NCI-H524 treated with DMSO at 0.1 percent for 48 hours (cell line): ENCODE measurements around the gene TMEM40.
"Not testable (repeated sequence)": the region's sequence is repeated elsewhere in the genome, so short reads cannot be mapped to it uniquely, and the experiment has no call there.

ENCODE experiments used
- DNase-seq: peaks from one replicate; lab custom pipeline; 2025; lab: John Stamatoyannopoulos, UW

TMEM40 gene

DNA sequence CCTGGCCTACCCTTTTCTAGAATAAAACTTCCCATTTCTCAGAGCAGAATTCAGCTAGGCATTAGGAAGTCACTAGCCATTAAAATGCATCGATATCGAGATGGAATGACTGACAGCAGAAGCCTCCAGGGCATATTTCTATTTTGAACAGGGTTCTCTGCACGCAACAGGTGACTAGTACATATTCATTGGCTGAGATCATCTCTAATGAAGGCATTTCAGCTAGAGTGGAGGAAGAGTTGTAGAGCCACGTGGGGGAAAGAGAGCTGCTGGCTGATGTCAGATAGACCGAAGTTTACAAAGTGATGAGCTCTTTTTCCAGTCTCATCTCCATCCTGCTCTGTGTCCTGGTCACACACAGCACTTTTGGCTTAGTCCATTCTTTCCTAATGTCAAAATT, 7.5 kb downstream of the TMEM40 start:
- DNase-seq = no peak

DNA sequence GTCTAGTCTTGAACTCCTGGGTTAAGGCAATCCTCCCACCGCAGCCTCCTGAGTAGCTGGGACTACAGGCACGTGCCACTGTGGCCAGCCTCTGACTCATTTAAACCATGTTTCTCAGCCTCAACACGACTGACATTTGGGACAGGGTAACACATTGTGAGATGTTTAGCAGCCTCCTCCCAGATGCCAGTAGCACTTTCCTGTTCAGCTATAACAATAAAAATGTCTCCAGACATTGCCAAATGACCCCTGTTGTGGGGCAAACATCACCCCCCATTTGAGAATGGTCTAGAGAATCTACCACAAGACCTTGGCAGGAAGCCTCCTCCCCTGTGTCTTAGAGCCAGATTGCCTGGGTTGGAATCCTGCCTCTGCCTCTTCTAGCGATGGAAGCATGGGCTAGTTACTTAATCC, 8.4 kb downstream of the TMEM40 start:
- DNase-seq = no peak

DNA sequence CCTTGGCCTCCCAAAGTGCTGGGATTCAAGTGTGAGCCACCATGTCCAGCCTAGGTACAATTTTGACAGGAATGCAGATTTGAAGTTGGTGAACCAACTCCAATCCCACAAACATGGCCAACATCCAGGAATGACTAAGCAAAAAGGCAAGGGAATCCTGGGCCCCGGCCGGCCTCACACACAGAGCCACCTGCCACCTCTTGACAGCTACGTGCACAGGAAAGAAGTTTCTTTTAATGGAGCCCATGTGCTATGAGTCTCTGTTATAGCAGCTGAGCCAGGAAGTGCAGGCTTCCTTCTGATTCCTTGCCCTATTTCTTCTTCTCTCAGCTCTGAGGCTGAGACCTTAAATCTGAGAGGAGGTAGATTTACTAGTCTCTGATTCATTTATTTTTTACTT, 8.8 kb downstream of the TMEM40 start:
- DNase-seq = no peak

DNA sequence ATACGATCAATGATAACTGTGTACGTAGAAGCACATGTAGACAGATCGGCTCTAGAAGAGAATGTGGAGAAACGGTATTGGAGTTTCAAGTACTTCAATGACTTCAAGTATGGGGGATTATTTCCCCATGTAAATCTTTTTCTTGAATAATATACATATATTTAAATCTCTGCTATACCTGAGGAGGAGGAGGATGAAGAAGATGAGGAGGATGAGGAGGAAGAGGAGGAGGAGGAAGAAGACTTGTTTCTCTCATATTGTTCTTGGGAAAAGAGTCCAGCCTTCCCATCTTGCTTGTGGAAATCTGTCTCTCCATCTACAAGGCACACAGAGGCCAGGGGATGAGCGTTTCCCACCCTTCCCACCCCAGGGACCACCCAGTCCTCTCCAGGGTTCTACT, 10.6 kb downstream of the TMEM40 start:
- DNase-seq = no peak

DNA sequence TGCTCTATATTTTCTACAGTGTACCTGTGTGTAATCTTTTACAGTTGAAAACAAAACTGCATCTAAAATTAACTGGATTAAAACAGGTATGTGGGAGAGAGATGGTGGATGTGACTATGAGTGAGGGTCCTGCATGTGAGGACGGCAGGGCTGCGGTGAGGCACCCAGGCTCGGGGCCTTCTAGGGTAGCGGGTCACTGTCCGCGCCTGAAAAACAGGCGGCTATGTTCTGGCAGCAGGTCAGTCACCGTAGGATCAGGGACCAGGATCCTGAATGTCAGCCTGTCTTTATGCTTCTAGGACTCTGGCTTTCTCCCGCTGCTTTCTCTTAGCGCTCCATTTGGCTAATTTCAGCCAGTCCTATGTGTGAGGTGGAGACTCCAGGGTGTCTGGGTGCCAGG, 12.6 kb downstream of the TMEM40 start:
- no peak for DNase-seq

DNA sequence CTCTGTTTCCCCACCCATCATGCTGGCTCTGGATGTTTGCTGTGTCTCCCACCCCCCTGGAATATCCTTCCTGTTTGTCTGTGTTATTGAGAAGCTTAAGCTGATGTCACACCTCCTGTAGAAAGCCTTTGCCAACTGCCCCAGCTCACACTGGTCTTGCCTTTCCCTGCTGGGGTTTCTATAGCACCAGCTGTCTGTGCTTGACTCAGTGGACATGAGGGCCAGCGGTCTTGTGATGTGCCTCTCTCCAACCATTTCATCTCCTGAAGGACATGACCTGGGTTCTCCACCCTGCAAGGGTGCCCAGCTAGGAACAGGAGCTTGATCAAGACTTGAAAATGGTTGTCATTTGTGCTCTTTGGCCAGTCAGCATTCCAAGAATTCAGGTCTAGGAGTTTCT, 14.7 kb downstream of the TMEM40 start:
- no peak for DNase-seq

DNA sequence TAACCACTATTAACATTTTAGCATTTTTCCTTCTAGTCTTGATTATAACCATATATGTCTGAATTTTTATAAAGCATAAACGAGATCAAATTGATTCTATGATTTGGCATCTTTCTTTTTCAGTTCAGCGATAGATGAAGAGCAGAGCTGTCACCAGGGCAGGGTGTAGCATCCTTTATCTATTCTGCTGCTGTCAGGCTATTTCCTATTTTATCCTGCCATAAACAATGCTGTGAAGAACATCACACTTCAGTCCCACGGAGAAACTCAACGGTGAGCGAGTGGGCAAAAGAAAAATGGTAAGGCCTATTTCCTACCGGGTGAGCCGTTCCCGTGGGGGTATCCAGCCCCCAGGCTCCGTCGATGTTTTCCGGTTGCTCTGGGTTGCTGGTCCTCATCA, 15.5 kb downstream of the TMEM40 start:
- DNase-seq = no peak

DNA sequence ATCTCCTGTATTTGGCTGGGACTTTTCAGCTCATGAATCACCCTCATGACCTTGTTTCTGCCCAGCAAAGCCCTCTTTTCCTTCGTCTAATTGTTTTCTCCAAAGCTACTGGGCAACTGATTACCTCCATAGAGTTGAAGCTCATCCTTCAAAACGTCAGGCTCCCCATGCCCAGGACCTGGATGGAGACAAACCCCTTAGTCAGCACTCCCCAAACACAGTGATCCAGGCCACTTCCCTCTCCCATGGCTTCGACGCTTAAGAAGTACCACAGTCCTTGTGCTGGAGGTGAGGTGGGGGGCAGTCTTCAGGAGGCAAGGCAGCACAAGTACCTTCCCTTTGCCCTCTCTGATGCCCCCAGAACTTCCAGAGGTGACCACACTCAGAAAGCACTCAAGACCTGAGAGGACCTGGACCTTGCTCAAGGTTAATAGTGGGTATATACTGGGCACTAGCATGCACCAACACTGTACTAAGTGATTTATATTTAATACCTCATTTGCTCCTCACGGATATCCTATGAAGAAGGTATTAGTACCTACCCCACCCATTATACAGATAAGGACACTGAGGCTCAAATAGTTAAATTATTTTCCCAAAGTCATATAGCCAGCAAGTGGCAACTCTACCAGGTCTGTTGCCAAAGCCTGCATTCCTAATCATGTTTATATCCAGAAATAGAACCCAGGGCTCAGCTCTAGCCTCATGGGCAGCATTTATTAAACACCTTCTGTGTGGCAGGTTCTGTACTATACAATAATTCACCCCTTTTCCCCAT, 16.5 kb downstream of the TMEM40 start:
- DNase-seq = no peak

DNA sequence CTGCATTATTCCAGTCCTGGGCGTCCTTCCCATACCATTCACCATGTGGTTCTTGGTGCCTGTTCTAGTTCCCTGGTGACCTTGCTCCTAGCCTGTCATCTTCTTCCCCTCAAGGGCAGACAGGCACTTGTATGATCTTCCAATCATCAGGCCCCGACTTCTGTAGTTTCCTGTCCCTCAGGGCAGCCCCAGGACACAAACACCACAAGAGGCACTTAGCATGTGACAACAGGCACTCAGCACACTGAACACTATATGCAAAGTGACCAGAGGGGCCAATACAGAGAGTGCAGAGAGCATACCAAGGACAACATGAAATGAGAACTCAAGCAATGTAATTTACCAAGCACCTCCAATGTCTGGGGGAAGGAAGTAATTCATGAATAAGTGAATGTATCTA, 17.9 kb downstream of the TMEM40 start:
- no peak for DNase-seq

DNA sequence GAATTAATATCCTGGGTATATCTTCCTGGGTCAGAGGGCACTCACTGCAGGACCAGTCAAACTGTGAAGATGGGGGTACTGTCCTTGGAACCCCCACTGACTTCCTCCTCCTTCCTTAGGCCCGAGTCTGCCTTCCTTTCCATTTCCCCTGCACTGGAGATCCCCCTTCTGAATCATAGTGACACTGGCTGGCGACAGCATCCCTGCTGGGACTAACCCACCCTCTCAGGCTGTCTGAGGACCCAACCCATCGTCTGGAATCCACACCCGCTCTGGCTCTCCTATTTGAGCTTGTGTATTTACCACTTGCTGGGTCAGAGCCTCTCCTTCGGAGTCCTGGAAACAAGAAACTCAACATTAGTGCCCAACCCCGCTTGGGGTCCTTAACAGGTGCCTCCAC, 21.2 kb downstream of the TMEM40 start:
- no peak for DNase-seq

DNA sequence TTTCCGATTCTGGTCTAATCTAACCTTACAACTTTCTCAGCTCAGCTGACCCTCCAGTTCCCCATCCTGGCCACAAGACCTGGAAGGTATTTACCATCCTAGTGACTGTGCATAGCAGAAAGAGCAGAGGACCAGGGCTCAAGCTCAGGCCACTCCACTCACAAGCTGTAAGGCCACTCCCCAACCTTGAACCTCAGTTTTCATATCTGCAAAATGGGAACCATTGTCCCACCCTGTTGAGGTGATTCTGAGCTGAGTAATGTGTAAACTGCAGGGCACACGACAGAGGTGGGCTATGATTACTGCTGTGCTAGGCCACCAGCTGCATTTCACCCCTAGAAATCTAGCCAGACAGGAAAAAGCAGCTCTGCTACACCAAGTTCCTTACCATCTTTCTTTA, 21.7 kb downstream of the TMEM40 start:
- no peak for DNase-seq

DNA sequence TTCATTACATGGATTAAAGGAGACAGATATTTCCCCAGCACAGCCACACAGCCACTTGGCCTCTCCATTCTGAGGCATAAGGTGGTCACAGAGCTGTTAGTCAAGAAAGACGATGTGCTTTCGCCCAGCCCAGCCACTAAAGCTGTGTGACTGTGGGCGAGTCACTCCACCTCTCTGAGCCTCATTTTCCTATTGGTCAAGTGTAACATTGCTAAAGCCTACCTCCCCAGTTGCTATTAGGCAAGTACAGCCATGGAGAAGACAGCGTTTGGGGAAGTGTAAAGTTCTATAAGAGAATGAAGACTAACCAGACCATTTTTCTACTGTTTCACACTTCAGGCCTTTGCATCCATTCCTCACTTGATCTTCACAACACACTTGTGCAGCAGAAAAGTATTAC, 24.1 kb downstream of the TMEM40 start:
- no peak for DNase-seq

DNA sequence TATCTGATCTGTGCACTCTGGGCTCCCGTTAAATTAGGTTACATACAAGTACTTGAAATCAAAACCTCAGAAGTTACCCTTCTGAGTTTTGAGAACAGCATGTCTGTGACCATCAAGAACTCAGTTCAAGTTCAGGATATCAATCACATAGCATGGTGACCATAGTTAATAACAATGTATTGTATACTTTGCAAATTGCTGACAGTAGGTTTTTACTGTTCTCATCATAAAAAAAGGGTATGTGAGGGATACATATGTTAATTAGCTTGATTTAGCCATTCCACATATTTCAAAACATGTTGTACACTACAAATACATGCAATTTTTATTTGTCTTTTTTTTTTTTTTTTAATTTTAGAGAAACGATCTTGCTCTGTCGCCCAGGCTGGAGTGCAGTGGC, 25.5 kb downstream of the TMEM40 start:
- no peak for DNase-seq

DNA sequence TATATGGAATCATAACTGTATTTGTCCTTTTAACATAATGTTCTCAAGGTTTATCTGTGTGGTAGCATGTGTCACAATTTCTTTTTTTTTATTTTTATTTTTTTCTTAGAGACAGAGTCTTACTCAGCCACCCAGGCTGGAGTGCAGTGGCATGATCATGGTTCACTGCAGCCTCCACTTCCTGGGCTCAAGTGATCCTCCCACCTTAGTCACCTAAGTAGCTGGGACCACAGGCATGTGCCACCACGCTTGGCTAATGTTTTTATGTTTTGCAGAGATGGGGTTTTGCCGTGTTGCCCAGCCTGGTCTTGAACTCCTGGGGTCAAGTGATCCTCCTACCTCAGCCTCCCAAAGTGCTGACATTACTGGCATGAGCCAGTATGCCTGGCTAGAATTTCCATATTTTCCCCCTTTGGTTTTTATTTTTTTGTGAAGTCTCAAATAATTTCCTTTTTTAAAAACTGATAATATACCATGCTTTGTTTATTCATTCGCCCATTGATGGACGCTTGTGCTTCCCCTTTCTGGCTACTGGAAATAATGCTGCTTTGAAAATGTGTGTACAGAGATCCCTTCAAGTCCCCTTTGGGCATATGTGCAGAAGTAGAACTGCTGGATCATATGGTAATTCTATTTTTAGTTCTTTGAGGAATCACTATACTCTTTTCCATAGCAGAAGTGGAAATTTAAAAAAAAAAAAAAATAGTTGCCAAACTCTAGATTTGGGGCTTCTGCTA, 28.4 kb downstream of the TMEM40 start:
- no peak for DNase-seq

DNA sequence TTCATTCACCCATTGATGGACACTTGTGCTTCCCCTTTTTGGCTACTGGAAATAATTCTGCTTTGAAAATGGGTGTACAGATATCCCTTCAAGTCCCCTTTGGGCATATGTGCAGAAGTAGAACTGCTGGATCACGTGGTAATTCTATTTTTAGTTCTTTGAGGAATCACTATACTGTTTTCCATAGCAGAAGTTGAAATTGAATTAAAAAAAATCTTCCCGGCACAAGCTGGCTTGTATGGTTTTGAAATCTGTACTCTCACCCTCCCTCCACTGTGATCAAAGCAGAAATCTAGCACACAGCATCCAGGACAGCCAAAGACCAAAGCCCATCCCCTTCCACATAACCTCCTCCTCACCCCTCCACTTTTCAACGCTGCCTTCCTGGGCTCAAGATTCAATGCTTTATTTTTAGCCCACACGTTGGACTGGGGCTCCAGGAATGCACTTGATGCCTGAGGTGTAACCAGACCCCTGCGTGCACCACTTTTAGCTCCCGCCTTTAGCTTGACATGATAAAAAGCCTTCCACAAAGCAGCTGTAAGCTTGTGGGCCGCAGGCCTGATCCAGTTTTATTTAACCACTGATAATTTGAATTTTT, 29.9 kb downstream of the TMEM40 start:
- DNase-seq = no peak

DNA sequence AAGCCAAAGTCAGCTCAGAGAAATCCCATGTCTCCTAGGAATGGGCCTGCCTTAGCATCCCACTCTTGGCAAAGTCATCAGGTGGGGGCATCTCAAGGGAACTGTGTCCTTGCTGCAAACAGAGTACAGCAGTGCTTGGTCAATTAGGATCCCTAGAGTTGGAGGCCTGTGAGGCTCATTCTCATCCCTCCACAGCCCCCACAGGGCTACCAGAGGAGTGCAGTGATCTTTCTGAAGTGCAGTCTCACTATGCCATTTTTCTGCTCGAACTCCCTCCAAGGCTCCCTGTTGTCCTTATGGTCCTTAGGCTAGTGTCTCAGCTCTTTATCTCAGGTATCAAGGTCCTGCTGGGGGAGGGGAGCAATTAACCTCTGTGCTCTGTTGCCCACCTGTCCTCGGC, 31.1 kb downstream of the TMEM40 start:
- DNase-seq = no peak

DNA sequence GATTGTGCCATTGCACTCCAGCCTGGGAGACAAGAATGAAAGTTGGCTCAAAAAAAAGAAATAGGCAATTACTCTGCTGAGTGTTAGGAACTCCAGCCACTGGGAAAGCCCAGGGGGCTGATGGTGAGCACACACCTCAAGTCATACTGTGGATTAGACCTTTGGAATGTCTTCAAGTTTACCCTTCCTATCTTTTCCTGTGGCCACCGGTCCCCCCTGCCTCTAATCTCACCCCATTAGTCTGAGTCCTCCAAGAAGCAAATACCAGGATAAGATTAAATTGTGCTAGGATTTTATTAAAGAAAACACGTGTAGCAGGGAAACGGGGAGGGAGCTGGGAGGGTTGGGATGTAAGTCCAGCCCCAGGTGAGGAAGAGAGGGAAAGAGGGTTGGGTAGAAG, 31.6 kb downstream of the TMEM40 start:
- DNase-seq = no peak

DNA sequence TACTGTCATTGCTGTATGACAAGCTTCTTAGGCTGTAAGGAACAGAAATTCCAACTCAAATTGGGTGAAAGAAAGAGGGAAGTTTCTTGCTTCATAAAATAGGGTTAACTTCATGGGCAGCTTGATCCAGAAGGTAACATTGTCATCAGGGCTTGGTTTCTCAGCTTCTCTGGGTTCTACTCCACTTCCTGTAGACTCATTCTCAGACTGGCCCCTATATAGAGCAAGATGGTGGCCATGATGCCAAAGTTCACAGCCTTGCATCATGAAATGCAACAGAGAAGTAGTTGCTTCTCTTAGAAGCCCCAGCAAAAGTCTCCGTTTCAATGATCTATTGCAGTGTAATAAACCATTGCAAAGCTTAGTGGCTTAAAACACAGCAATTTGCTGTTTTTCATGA, 33.6 kb downstream of the TMEM40 start:
- no peak for DNase-seq

DNA sequence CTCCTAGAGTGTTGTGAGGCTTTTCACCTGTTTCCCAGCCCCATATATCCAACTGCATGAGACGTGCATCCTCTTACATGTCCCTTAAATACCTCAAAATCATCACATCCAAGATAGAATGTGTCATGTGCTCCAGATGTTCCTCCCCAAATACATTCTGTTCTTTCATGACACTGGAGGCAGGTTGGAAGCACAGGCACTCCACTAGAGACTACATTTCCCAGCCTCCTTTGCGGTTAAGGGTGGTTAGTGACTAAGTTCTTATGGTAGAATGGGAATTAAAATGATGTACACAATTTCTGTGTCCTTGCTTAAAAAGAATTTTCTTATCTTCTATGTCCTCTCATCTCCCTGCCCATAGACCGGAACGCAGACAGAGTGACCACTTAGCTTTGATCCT, 34.3 kb downstream of the TMEM40 start:
- no peak for DNase-seq

DNA sequence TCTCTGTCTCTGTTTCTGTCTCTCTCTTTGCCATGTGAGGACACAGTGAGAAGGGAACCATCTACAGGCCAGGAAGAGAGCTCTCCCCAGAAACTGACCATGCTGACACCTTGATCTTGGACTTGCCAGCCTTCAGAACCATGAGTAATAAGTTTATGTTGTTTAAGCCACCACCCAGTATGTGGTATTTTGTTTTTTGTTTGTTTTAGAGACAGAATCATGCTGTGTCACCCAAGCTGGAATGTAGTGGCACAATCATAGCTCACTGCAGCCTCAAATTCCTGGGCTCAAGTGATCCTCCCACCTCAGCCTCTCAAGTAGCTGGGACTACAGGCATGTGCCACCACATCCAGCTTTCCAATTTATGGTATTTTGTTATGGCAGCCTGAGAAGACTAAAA, 35.7 kb downstream of the TMEM40 start:
- not testable (repeated sequence) for DNase-seq

DNA sequence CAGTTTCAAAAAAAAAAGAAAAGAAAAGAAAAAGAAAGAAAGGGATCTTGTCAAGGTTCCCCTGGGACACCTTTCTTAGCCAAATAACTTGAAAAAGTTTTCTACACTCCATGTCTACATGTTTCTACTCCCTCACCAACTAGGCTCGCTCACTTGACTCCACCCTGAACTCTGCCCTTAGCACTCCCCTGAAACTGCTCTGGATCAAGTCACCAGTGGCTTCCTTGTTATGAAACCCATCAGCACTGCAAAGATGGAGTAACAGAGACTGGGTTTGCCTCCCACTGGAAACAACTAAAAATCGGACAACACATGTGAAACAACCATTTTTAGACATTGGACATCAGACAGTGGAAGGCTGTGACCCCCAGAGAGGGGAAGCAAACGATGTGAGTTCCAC, 36.8 kb downstream of the TMEM40 start:
- no peak for DNase-seq

DNA sequence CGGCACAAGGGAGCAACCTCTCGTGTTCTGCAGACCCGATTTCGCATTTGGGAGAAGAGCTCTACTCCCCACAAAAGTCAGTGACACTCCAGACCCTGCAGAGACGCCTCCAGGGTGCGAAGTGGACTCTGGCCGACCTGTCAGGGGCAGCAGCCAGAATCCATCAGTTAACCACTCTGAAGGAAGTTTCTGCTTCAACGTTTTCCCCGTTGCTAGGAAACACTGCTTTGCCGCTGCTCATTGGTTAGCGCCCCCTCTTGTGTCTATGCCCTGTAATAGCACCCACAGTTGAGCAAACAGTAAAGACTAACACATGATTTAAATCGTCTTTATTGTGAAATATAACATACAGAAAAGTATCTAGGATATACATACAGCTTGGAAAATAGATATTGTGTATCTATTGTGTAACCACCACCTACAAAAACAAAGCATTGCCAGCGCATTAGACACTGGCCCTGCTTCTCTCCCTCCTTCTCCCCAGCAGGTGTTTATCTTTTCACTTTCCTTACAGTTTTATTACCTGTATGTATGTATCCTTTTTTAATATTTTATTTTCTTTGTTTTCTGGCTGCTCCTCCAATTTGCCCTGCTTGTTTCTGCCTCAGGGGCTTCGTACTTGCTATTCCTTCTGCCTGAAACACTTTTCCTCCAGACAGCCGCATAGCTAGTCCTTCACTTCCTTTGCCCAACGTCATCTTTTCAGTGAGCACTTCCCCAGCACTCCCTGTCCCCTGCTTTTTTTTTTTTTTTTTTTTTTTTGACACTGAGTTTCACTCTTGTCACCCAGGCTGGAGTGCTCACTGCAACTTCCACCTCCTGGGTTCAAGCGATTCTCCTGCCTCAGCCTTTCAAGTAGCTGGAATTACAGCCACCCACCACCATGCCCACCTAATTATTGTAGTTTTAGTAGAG, 38.8 kb downstream of the TMEM40 start:
- DNase-seq = peak; percentile 35
